Measurements from ENCODE around the gene UBE2E2.
A peak's percentile ranks its signal among the peaks of the same experiment; 100 is the strongest.

Gene UBE2E2

DNA sequence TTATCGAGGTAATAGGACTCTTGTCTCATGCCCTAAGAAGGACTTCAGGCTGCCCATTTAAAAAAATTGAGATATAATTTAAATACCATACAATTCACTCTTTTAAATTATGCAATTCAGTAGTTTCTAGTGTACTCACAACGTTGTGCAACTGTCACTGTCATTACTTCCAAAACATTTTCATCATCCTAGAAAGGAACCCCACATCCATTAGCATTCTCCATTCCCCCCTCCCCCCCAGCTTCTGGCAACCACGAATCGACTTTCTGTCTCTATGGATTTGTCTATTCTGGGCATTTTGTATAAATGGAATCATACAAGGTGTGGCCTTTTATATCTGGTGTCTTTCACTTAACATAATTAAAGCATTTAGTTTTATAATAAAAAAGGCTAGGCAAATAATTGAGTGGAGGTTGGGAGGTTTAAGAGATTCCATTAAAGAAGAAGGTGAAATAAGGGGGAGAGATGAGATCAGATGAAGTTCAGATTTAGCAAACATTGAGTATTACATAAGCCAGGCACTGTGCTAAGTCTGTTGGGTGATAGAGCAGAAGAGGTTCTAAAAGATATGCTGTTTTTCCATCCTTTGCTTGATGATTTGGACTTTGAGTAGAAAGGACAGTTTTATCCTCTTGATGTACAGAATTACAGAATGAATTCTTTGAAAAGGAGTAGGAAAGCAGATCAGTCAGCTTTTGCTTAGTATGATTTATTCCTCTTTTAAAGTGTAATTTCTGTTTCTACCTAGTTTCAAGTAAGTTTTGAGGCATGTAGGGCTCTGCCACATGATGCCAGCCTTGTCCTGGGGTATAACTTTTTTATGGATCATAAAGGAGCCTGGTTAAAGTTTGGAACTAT lies 36.3 kb downstream of the UBE2E2 start:
- no peak for DNase-seq

GRCh38 chr3:23240171-23240785 lies 37.2 kb downstream of the UBE2E2 start:
- DNase-seq: no peak

GRCh38 chr3:23241256-23241655 lies 38.1 kb downstream of the UBE2E2 start:
- DNase-seq: peak in 26 of 56 donors; percentile 1 to 68 (median 24)

DNA sequence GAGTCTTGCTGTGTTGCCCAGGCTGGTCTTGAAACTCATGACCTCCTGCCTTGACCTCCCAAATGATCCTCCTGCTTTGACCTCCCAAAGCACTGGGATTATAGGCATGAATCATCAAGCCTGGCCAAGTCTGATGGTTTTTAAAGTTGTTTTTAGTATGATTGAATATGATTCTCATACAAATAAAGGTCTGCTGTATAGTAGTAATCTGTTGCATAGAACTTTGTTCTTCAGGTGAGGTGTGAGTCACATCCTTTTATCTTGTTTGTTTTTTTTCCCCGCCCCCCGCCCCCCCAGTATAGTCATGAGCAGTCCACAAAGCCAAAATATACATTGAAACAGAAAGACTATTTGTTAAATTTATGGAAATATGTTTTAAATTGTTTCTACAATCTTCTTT lies 39.0 kb downstream of the UBE2E2 start:
- DNase-seq: no peak

- no peak for DNase-seq
These were observed 41.4 kb downstream of the UBE2E2 start for GRCh38 chr3:23244324-23245041.

DNA sequence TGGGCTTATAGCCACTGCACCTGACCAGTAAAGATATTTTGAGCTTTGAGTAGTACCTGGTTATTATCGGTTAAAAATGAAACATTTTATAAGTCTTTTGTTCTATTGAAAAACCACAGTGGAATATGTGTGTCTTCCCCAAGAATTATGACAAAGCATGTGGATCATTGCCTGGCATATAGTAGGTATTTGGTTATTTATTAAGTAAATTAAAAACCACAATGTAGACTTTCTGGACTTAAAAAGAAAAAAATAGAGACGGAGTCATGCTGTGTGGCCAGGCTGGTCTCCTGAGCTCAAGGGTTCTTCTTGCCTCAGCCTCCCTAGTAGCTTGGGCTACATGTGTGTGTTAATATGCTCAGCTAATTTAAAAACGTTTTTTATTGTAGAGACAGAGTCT lies 43.5 kb downstream of the UBE2E2 start:
- DNase-seq: no peak

- no peak for DNase-seq
These were observed 45.5 kb downstream of the UBE2E2 start for GRCh38 chr3:23248594-23249131.

- no peak for DNase-seq
These were observed 46.8 kb downstream of the UBE2E2 start for GRCh38 chr3:23249961-23250360.

- DNase-seq: no peak
These were observed 49.0 kb downstream of the UBE2E2 start for GRCh38 chr3:23252122-23252521.

- no peak for DNase-seq
These were observed 50.1 kb downstream of the UBE2E2 start for GRCh38 chr3:23253214-23253613.

GRCh38 chr3:23254282-23254681 lies 51.2 kb downstream of the UBE2E2 start:
- no peak for DNase-seq

DNA sequence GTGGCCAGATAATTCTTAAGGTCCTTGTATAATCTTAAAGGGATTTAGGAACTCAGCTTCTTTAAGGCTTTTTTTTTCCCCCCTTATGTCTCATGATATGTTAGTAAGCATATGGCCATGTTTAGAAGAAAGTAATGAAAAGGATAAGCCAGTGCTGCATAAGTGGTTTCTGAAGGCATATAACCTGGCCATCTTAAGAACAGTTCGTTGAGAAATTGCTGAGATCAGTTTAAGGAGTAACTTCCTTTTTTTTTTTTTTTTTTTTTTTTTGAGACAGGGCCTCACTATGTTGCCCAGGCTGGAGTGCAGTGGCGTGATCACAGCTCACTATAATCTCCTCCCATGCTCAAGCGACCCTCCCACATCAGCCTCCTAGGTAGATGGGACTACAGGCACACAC lies 51.7 kb downstream of the UBE2E2 start:
- DNase-seq: no peak

DNA sequence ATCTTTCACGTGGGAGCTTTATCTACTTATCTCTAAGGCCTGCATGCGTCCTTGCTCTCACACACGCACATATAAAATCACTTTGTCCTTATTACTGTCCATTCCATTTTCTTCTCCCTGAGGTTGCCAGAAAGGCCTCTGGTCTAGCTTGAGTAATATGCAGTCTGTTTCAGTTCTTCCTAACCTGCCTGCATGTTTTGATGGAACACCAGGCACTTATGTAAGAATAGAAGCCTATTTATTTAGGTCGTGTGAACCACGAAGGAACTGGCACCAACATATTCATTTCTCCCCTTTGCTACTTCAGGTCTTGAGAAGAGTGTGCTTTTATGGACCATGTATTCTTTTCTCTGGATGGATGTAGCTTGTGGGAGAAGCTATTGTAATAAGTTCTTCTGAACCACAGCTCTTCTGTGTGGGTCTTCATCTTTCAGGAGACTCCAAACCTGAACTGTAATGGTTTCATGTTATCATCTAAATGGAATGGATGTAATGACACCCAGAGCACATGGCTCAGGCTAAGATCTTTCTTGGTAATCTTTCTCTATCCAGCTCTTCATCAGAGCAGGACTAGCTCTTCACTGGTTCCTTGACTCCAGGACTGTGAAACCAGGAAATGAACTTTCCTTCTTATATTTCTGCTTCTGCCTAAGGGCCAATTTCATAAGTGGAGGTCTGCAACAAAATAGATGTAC lies 53.8 kb downstream of the UBE2E2 start:
- no peak for DNase-seq

GRCh38 chr3:23258110-23258509 lies 55.0 kb downstream of the UBE2E2 start:
- no peak for DNase-seq

GRCh38 chr3:23259515-23259914 lies 56.4 kb downstream of the UBE2E2 start:
- no peak for DNase-seq

- no peak for DNase-seq
These were observed 59.6 kb downstream of the UBE2E2 start for GRCh38 chr3:23262766-23263165.

GRCh38 chr3:23263796-23264195 lies 60.7 kb downstream of the UBE2E2 start:
- no peak for DNase-seq

DNA sequence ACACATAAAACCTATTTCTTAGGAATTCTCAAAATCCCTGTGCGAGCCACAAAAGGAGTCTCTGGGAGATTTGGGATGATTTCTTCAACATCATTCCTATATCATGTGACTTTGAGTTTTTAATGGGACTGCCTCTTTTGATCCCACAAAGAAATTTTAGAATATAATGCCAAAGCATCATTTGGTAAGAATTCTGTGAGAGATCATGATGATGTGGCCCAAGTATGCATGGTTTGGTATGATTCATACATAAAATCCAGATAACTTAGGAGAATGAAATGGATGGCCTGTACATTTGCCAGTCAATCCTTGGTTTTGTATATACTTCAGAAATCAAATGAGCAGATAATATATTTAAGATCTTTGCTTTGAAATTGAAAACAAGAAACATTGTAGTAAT lies 61.3 kb downstream of the UBE2E2 start:
- DNase-seq: no peak

GRCh38 chr3:23270423-23270822 lies 67.3 kb downstream of the UBE2E2 start:
- no peak for DNase-seq

DNA sequence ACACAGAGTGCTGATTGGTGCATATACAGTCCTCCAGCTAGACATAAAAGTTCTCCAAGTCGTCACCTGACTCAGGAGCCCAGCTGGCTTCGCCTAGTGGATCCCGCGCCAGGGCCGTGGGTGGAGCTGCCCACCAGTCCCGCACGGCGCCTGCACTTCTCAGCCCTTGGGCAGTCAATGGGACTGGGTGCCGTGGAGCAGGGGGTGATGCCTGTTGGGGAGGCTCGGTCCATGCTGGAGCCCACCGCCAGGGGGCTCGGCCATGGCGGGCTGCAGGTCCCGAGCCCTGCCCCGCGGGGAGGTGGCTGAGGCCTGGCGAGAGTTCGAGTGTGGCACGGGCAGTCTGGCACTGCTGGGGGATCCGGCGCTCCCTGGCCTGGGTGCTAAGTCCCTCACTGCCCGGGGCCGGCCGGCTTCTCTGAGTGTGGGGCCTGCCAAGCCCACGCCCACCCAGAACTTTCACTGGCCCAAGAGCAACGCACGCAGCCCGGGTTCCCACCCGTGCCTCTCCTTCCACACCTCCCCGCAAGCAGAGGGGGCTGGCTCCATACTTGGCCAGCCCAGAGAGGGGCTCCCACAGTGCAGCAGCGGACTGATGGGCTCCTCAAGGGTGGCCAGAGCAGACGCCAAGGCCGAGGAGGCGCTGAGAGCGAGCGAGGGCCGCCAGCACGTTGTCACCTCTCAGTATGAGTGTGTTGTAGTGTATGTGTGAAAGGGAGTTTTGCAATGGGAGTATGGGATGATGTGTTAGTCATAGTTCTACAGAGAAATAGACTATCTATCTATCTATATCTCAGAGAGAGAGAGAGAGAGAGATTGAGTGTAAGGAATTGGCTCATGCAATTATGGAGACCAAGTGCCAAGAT lies 69.0 kb downstream of the UBE2E2 start:
- DNase-seq: no peak

Data from amygdala (tissue), 56 donors.